ENCODE measurements around the gene PLXNA4.

The PLXNA4 gene

GRCh38 chr7:132352800-132353199 lies 223.5 kb downstream of the PLXNA4 start:
- H3K4me1 ChIP-seq (ENCODE audit: insufficient read depth, low read length, severe bottlenecking) = no peaks in the 10 kb centered on the region
- H3K4me3 ChIP-seq (ENCODE audit: low read depth, low read length, poor library complexity, severe bottlenecking) = no peak overlapping the region
- H3K36me3 ChIP-seq (ENCODE audit: insufficient read depth, low read length) = no peaks in the 10 kb centered on the region
- TF ChIP-seq, protein P1, sequence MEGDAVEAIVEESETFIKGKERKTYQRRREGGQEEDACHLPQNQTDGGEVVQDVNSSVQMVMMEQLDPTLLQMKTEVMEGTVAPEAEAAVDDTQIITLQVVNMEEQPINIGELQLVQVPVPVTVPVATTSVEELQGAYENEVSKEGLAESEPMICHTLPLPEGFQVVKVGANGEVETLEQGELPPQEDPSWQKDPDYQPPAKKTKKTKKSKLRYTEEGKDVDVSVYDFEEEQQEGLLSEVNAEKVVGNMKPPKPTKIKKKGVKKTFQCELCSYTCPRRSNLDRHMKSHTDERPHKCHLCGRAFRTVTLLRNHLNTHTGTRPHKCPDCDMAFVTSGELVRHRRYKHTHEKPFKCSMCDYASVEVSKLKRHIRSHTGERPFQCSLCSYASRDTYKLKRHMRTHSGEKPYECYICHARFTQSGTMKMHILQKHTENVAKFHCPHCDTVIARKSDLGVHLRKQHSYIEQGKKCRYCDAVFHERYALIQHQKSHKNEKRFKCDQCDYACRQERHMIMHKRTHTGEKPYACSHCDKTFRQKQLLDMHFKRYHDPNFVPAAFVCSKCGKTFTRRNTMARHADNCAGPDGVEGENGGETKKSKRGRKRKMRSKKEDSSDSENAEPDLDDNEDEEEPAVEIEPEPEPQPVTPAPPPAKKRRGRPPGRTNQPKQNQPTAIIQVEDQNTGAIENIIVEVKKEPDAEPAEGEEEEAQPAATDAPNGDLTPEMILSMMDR (IDR thresholded peaks at IDR 0.05; ENCODE audit: low read length) = no peak
- TF ChIP-seq EZH2 (IDR thresholded peaks at IDR 0.05; ENCODE audit: borderline replicate concordance, low read length) = no peak
- no peaks in the 10 kb centered on the region for H3K9me3 ChIP-seq (ENCODE audit: low read length)
- H2AFZ ChIP-seq (ENCODE audit: low read length) = no peak overlapping the region
- no peak overlapping the region for H3K9ac ChIP-seq (ENCODE audit: low read length)
- H3K79me2 ChIP-seq (ENCODE audit: insufficient read depth, low read length) = no peaks in the 10 kb centered on the region
- no peak overlapping the region for H3K4me2 ChIP-seq (ENCODE audit: low read length)
- no peaks in the 10 kb centered on the region for H3K9me2 ChIP-seq (ENCODE audit: low read depth, low read length)
- no peaks in the 10 kb centered on the region for H3F3A ChIP-seq (ENCODE audit: insufficient read depth, low read length)
- H3K27ac ChIP-seq (ENCODE audit: low read depth, low read length, poor library complexity, severe bottlenecking) = no peak overlapping the region
- no peaks in the 10 kb centered on the region for H4K20me1 ChIP-seq (ENCODE audit: insufficient read depth, low read length)
- H3K27me3 ChIP-seq (ENCODE audit: insufficient read depth, low read length) = no peaks in the 10 kb centered on the region

- Histone ChIP-seq H3K79me2 (ENCODE audit: insufficient read depth, low read length) (no peaks in the 10 kb centered on the region), H3K27ac (ENCODE audit: low read depth, low read length, poor library complexity, severe bottlenecking) (no peak overlapping the region), H3K4me3 (ENCODE audit: low read depth, low read length, poor library complexity, severe bottlenecking) (no peak overlapping the region), H2AFZ (ENCODE audit: low read length) (no peak overlapping the region), H3K9me3 (ENCODE audit: low read length) (no peaks in the 10 kb centered on the region), H3F3A (ENCODE audit: insufficient read depth, low read length) (no peaks in the 10 kb centered on the region), H3K9ac (ENCODE audit: low read length) (no peak overlapping the region), H3K4me2 (ENCODE audit: low read length) (no peak overlapping the region), H3K4me1 (ENCODE audit: insufficient read depth, low read length, severe bottlenecking) (no peaks in the 10 kb centered on the region), H4K20me1 (ENCODE audit: insufficient read depth, low read length) (no peaks in the 10 kb centered on the region), H3K36me3 (ENCODE audit: insufficient read depth, low read length) (no peaks in the 10 kb centered on the region), H3K27me3 (ENCODE audit: insufficient read depth, low read length) (no peaks in the 10 kb centered on the region), H3K9me2 (ENCODE audit: low read depth, low read length) (no peaks in the 10 kb centered on the region)
- no peak for TF ChIP-seq EZH2 (IDR thresholded peaks at IDR 0.05; ENCODE audit: borderline replicate concordance, low read length)
- TF ChIP-seq, protein P1 (IDR thresholded peaks at IDR 0.05; ENCODE audit: low read length) = no peak
Observed at GRCh38 chr7:132351954-132352499, 224.2 kb downstream of the PLXNA4 start.

GRCh38 chr7:132350741-132351140 lies 225.5 kb downstream of the PLXNA4 start:
- Histone ChIP-seq H3K9ac (ENCODE audit: low read length) (no peak overlapping the region), H3K4me1 (ENCODE audit: insufficient read depth, low read length, severe bottlenecking) (no peaks in the 10 kb centered on the region)

More at GRCh38 chr7:132350741-132351140, 225.5 kb downstream of the PLXNA4 start:
- H3K36me3 ChIP-seq (ENCODE audit: insufficient read depth, low read length) = no peaks in the 10 kb centered on the region
- H3K4me3 ChIP-seq (ENCODE audit: low read depth, low read length, poor library complexity, severe bottlenecking) = no peak overlapping the region
- no peak overlapping the region for H3K4me2 ChIP-seq (ENCODE audit: low read length)
- H3K9me2 ChIP-seq (ENCODE audit: low read depth, low read length) = no peaks in the 10 kb centered on the region
- H3F3A ChIP-seq (ENCODE audit: insufficient read depth, low read length) = no peaks in the 10 kb centered on the region
- no peak overlapping the region for H2AFZ ChIP-seq (ENCODE audit: low read length)
- H4K20me1 ChIP-seq (ENCODE audit: insufficient read depth, low read length) = no peaks in the 10 kb centered on the region
- H3K9me3 ChIP-seq (ENCODE audit: low read length) = no peaks in the 10 kb centered on the region
- no peaks in the 10 kb centered on the region for H3K27me3 ChIP-seq (ENCODE audit: insufficient read depth, low read length)
- TF ChIP-seq, protein P1 (IDR thresholded peaks at IDR 0.05; ENCODE audit: low read length) = no peak
- no peak for TF ChIP-seq EZH2 (IDR thresholded peaks at IDR 0.05; ENCODE audit: borderline replicate concordance, low read length)
- no peak overlapping the region for H3K27ac ChIP-seq (ENCODE audit: low read depth, low read length, poor library complexity, severe bottlenecking)
- no peaks in the 10 kb centered on the region for H3K79me2 ChIP-seq (ENCODE audit: insufficient read depth, low read length)
